ENCODE data around the gene URI1.

The URI1 gene

DNA sequence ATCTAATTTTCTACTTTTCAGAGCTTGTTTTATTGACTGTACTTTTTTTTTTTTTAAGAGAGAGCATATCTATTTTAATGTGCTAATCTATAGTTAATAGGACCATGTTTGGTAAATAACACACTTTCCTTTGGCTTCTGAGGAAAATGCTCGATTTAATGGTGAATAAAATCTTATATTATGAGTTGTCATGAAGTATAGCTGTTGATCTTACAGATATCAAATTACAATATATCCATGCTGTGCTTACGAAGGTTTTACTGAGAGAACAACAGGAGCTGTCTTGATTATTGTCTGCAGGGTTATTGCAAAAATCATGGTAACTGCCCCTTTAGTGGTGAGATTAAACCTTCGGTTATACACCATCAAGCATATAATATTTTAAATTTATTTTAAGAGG, 29.6 kb downstream of the URI1 start:
- TF ChIP-seq, protein P1, sequence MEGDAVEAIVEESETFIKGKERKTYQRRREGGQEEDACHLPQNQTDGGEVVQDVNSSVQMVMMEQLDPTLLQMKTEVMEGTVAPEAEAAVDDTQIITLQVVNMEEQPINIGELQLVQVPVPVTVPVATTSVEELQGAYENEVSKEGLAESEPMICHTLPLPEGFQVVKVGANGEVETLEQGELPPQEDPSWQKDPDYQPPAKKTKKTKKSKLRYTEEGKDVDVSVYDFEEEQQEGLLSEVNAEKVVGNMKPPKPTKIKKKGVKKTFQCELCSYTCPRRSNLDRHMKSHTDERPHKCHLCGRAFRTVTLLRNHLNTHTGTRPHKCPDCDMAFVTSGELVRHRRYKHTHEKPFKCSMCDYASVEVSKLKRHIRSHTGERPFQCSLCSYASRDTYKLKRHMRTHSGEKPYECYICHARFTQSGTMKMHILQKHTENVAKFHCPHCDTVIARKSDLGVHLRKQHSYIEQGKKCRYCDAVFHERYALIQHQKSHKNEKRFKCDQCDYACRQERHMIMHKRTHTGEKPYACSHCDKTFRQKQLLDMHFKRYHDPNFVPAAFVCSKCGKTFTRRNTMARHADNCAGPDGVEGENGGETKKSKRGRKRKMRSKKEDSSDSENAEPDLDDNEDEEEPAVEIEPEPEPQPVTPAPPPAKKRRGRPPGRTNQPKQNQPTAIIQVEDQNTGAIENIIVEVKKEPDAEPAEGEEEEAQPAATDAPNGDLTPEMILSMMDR (IDR thresholded peaks at IDR 0.05): no peak
- no peak for DNase-seq (ENCODE audit: low spot score)
- no peak overlapping the region for H3K27ac ChIP-seq
- H3K4me3 ChIP-seq: no peak overlapping the region

DNA sequence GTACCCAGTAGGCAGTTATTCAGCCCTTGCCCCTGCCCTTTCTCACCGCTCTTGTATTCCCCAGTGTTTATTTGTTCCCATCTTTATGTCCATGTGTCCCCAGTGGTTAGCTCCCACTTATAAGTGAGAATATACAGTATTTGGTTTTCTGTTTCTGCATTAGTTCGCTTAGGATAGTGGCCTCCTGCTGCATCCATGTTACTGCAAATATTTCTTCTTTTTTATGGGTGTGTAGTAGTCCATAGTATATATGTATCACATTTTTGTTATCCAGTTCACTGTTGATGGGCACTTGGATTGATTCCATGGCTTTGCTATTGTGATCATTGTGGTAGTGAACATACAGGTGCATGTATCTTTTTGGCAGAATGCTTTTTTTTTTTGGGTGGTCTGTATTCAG, 32.7 kb downstream of the URI1 start:
- H3K27ac ChIP-seq: no peak overlapping the region
- DNase-seq (ENCODE audit: low spot score): no peak
- no peak overlapping the region for H3K4me3 ChIP-seq
- TF ChIP-seq, protein P1 (IDR thresholded peaks at IDR 0.05): no peak

DNA sequence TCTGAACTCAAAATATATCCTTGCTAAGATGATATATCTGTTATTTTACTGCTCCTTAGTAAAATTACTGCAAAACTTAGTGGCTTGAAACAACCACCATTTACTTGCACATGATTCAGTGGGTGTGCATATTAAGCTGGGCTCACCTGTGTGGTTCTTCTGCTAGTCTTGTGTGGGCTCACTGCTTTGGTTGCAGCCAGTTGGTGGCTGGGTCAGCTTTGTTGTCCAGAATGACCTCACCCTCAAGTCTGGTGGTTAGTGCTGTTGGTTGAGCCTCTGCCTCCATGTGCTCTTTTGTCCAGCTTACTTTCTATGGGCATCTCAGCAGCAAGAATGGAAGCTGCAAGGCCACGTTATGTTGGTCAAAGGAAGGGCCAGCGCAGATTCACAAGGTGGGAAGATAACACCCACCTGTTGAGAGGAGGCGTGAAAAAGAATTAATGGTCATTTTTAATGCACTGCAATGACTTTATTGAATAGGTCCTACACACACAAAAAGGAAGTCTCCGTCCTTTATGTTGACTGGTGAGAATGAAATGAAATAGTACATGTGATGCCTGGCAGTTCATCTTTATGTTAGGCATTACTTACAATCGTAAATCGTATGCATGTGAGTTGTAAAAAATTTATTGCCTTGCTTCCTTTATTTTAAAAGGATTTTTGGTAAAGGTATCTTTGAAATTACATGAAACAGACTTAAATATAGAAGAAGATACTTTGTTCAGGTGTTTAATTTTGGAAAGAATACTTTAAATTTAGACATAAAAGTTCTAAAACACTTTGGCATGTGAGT, 34.3 kb downstream of the URI1 start:
- no peak for DNase-seq (ENCODE audit: low spot score)
- TF ChIP-seq, protein P1 (IDR thresholded peaks at IDR 0.05): no peak
- Histone ChIP-seq H3K4me3 (no peak overlapping the region), H3K27ac (no peak overlapping the region)

DNA sequence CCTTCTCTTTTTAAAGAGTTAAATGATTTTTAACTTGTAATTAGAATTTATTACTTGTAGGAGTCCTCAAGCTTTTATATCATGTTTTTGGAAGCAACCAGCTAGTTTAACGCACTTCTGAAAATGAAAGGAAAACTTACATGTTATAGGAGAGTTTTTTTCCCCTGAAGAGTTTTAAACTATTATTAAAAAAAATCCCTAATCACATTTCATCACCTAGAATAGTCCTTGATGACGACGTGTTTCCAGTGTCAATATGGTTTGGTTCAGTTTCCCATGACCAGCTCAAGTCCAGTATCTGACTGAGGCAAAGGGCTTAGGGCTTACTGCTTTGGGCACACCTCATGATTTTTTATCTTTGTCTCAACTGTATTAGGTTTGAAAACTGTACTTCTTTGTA, 36.0 kb downstream of the URI1 start:
- H3K4me3 ChIP-seq: no peak overlapping the region
- TF ChIP-seq, protein P1 (IDR thresholded peaks at IDR 0.05): no peak
- H3K27ac ChIP-seq: no peak overlapping the region
- DNase-seq (ENCODE audit: low spot score): no peak

DNA sequence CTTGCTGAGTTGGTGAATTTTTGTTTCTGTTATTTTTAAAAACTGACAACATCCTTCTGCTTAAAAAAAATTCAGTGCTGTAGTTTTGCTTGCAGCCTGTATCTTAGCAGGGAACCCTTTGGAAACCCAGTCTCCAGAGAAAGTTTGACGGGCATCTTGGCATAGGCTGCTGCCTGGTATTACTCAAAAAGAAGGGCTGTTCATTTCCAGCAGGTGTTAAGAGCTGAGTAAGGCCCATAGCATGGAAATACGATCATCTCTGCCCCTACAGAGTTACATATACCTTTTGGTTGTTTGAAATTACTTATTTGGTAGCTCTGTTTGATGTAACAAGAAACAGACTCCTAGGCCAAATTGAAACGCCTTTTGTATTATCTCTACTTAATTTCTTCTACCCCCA, 41.5 kb downstream of the URI1 start:
- DNase-seq (ENCODE audit: low spot score): no peak
- TF ChIP-seq, protein P1 (IDR thresholded peaks at IDR 0.05): no peak
- H3K27ac ChIP-seq: no peak overlapping the region
- H3K4me3 ChIP-seq: no peak overlapping the region

DNA sequence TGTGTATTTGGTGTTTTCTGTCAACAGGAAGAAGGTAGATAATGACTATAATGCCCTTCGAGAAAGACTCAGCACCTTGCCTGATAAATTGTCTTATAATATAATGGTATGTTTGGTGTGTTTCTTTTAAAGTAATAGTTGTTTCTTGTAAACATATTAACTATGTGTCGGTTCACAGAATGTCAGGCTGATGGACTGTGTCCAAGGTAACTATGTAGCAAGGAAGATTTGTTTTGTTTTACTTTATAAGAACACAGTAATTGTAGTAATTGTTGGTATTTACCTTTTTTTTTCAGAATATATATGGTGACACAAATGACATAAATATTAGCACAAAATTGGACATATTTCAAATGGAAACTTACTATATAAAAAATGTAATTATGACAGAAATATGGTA, 43.2 kb downstream of the URI1 start:
- H3K27ac ChIP-seq: no peak overlapping the region
- no peak for DNase-seq (ENCODE audit: low spot score)
- TF ChIP-seq, protein P1 (IDR thresholded peaks at IDR 0.05): no peak
- no peak overlapping the region for H3K4me3 ChIP-seq

DNA sequence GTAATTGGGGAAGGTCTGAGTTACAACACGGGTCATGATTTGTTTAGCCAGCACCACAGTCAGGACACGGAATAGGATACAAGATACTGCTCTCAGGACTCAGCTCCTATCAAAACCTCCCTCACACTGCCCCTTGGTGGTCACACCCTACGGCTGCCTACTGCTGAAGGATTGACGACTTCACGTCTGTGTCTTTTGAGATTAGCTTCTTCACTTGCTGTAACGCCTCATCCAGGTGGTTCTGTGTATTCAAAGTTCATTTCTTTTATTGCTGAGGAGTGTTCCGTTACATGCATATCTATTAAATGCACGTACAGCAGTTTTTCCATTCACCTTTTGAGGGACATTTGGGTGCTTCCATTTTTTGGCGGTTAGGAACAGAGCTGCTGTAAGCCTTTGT, 46.3 kb downstream of the URI1 start:
- DNase-seq (ENCODE audit: low spot score): no peak
- H3K27ac ChIP-seq: no peak overlapping the region
- no peak overlapping the region for H3K4me3 ChIP-seq
- TF ChIP-seq, protein P1 (IDR thresholded peaks at IDR 0.05): no peak
